Thoracic aorta (tissue), 2 donors: ENCODE measurements around the gene SLCO2A1. TPM values are rescaled to one million over a fixed set of nuclear protein-coding genes. Genes with fewer than 3 reads are reported as not detected.

Experiments used
- ATAC-seq: fragments of 150-250 bp; one replicate; pipeline ENCODE4 v1.8.0; 2017; ENCODE audit warnings: low read depth; ENCODE audit not compliant: insufficient number of reproducible peaks, low FRiP score
- DNase-seq: peaks from one replicate; pipeline ENCODE4 v3.0.0-alpha.2; 2020; ENCODE audit warnings: low spot score
- H3K27ac ChIP-seq, 2 donors: fragments of 200-600 bp; sonication (generic); 1 replicate in 1 of 2; 2 replicates in 1 of 2; pipeline ENCODE4 v1.5.1; 2016; ENCODE audit warnings: mild to moderate bottlenecking in 2 of 2, moderate library complexity in 2 of 2
- H3K27me3 ChIP-seq: fragments of 200-600 bp; sonication (generic); replicated peaks from 2 replicates; pipeline ENCODE4 v1.6.0; 2016; ENCODE audit warnings: mild to moderate bottlenecking; ENCODE audit not compliant: insufficient read depth
- H3K36me3 ChIP-seq: fragments of 200-600 bp; sonication (generic); one replicate; pipeline ENCODE4 v1.5.1; 2016
- H3K4me1 ChIP-seq, 2 donors: fragments of 200-600 bp; sonication (generic); 1 replicate in 1 of 2; 2 replicates in 1 of 2; pipeline versions ENCODE4 v1.5.1 to v1.6.0; 2016; ENCODE audit warnings: low read depth in 2 of 2, mild to moderate bottlenecking in 1 of 2; ENCODE audit not compliant: control insufficient read depth in 1 of 2
- H3K4me3 ChIP-seq: fragments of 200-600 bp; sonication (generic); 2 replicates; pipeline ENCODE4 v1.5.1; 2016; ENCODE audit warnings: mild to moderate bottlenecking
- H3K9me3 ChIP-seq: fragments of 200-600 bp; sonication (generic); 2 replicates; pipeline ENCODE4 v1.5.1; 2016
- total RNA-seq, 2 donors: library from RNA; depleted of rRNA; stranded (reverse); fragments of >200 nt; gene quantifications; one replicate each; pipeline versions ENCODE4 v1.1.0 to v1.2.3, GENCODE V29; 2016
- TF ChIP-seq, protein P1 (sequence below): fragments of 200-600 bp; sonication (generic); IDR thresholded peaks from one replicate; pipeline ENCODE4 v1.5.1; 2019; ENCODE audit warnings: antibody characterized with exemption

Gene SLCO2A1
- total RNA-seq, 2 donors from 2014 or later, result 7.9 to 115 TPM

DNA sequence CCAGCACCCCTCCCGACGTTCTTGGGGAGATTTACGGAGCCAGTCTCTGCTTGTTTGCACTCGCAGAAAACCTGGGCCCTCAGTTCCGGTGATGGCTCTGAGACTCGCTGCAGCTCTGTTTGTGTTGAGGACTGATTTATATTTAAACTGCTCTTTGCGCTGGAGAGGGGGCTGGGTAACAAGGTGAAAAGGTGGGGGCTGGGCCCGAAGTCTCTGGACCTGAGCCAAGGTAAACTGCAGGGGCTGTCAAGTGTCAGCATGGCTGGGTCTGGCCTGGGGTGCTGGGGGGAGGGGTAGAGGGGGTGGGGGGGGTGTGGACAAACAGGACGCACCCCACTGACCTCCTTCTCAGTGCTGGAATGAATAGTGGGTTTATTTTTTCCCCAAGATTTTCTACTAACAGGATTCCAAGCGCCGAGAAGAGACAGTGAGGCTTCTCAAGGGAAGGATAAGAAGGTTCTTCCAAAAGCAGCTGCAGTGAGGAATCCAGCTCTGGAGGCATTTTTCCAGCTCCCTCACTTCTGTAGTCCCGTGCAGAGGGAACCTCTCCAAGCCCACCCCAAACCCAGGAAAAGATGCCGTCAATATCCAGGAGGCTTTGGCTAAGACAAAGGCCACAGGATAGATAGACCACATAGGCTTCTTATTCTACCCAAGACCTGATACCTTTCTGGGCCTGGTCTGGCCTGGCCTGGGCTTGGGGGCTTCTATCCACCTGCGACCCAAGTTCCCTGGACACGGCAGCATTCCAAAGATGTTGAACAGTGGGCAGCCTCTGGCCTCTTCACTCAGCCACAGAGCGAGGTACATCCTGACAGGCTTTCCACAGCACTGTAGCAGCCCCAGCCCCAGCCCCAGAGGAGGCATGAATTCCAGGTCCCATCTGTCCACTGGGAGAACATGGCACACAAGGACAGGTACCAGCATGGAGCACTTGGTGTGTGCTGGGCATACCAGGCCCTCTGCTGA lies 938 bp upstream of the SLCO2A1 start:
- DNase-seq (no peak), ATAC-seq (no peak)
- TF ChIP-seq, protein P1, sequence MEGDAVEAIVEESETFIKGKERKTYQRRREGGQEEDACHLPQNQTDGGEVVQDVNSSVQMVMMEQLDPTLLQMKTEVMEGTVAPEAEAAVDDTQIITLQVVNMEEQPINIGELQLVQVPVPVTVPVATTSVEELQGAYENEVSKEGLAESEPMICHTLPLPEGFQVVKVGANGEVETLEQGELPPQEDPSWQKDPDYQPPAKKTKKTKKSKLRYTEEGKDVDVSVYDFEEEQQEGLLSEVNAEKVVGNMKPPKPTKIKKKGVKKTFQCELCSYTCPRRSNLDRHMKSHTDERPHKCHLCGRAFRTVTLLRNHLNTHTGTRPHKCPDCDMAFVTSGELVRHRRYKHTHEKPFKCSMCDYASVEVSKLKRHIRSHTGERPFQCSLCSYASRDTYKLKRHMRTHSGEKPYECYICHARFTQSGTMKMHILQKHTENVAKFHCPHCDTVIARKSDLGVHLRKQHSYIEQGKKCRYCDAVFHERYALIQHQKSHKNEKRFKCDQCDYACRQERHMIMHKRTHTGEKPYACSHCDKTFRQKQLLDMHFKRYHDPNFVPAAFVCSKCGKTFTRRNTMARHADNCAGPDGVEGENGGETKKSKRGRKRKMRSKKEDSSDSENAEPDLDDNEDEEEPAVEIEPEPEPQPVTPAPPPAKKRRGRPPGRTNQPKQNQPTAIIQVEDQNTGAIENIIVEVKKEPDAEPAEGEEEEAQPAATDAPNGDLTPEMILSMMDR, result no peak
- Histone ChIP-seq H3K36me3 (no peaks in the 10 kb centered on the region), H3K4me3 (peak overlapping the region; percentile 82), H3K27me3 (no peaks in the 10 kb centered on the region), H3K4me1 (peaks cover 8 to 10% of the 10 kb centered on the region in 2 donors), H3K27ac (no peak overlapping the region), H3K9me3 (no peaks in the 10 kb centered on the region)

DNA sequence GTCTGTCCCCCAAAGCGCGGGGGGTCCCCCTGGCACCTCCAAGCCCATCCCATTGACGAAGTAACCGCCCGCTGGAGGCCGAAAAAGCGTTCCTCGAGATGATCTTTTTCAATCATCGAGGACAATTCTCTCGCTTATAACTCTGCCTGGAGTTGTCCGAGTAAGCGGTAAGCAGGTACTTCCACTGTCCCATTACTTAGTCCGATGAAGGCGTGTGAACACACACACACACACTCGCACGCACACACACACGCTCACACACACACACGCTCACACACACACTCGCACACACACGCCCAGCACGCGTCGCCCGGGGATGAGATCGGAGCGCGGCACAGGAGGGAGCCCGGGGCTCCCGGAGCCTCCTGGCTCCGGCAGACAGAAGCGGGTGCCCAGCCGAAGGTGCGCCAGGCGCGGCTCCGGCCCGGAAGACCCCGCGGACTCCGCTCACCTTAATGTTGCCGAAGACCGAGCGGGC lies 430 bp downstream of the SLCO2A1 start:
- H3K36me3 ChIP-seq, result no peaks in the 10 kb centered on the region
- no peaks in the 10 kb centered on the region for H3K9me3 ChIP-seq
- ATAC-seq (no peak), DNase-seq (no peak)
- H3K27me3 ChIP-seq, result no peaks in the 10 kb centered on the region
- TF ChIP-seq, protein P1, result no peak
- H3K4me3 ChIP-seq, result peak overlapping the region; percentile 82
- no peak overlapping the region for H3K27ac ChIP-seq
- H3K4me1 ChIP-seq, result peaks cover 8 to 10% of the 10 kb centered on the region in 2 donors

GRCh38 chr3:134028486-134029255 lies 1.1 kb downstream of the SLCO2A1 start:
- Histone ChIP-seq H3K27me3 (no peaks in the 10 kb centered on the region), H3K4me1 (peaks cover 8 to 10% of the 10 kb centered on the region in 2 donors), H3K4me3 (peak overlapping the region; percentile 82), H3K27ac (no peak overlapping the region), H3K36me3 (no peaks in the 10 kb centered on the region), H3K9me3 (no peaks in the 10 kb centered on the region)
- ATAC-seq (no peak), DNase-seq (no peak)
- TF ChIP-seq, protein P1, result no peak

DNA sequence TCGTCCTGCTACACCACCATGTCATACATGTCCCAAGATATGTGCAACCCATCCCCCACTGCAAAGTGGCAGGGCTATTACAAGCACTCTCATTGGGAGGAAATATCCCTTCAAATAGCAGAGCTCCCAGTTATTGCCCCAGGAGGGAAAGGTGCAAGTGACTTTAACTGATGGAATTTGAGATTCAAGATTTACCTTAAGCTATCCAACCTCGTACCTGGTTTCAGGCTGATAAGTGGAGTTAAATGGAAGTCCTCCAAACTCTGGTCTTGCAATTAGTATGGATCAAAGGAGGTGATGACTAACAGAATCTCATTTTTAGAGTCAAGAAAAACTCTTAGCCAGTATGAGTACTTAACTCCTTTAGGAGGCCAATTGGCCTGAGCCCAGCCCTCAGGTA lies 2.1 kb downstream of the SLCO2A1 start:
- no peak for DNase-seq
- TF ChIP-seq, protein P1, result no peak
- H3K9me3 ChIP-seq, result no peaks in the 10 kb centered on the region
- H3K36me3 ChIP-seq, result no peaks in the 10 kb centered on the region
- no peak overlapping the region for H3K27ac ChIP-seq
- H3K4me1 ChIP-seq, result peaks cover 8 to 10% of the 10 kb centered on the region in 2 donors
- peak overlapping the region; percentile 82 for H3K4me3 ChIP-seq
- ATAC-seq, result no peak
- no peaks in the 10 kb centered on the region for H3K27me3 ChIP-seq

DNA sequence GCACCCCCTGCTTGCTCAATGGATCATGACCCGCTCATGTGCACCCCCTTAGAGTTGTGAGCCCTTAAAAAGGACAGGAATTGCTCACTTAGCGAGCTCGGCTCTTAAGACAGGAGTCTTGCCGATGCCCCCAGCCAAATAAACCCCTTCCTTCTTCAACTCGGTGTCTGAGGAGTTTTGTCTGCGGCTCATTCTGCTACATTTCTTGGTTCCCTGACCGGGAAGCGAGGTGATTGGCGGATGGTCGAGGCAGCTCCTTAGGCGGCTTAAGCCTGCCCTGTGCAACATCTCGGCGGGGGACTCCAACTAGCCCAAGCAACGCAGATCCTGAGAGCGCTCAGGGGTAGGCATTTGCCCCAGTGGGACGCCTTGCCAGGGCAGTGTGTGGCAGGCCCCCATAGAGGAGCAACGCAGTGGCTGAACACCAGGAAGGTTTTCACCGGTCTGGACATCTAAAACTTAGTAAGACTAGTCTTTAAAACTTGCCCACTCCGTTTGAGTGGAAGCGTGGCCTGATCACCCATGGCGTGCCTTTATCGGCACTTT lies 9.5 kb downstream of the SLCO2A1 start:
- no peak for DNase-seq
- TF ChIP-seq, protein P1, result no peak
- no peaks in the 10 kb centered on the region for H3K9me3 ChIP-seq
- no peaks in the 10 kb centered on the region for H3K27me3 ChIP-seq
- H3K4me3 ChIP-seq, result no peak overlapping the region
- no peaks in the 10 kb centered on the region for H3K36me3 ChIP-seq
- H3K27ac ChIP-seq, result no peak overlapping the region
- ATAC-seq, result no peak
- H3K4me1 ChIP-seq, result no peaks in the 10 kb centered on the region
